IMR-90 (cell line): ENCODE measurements around the gene TSC2. TPM values are rescaled to one million over a fixed set of nuclear protein-coding genes. Genes with fewer than 3 reads are reported as not detected.

Experiments used
- ATAC-seq: fragments of 200-7000 bp; cut with Tn5 transposase; 2 replicates; pipeline ENCODE4 v1.9.1; 2020; ENCODE audit warnings: low read depth, mild to moderate bottlenecking, moderate library complexity
- BruUV-seq: library from RNA; stranded (reverse); fragments of 400-500 nt; replicated peaks from 2 replicates; lab custom pipeline; 2021; lab: Mats Ljungman, UMichigan
- CTCF ChIA-PET: fragments of 300-600 bp; formaldehyde crosslinking; extraction: SDS; loops from one replicate; lab custom pipeline; 2021; ENCODE audit warnings: antibody characterized with exemption; lab: Yijun Ruan, JAX
- POLR2A ChIA-PET: fragments of 300-600 bp; sonication (Branson Sonifier 250); formaldehyde crosslinking; loops from one replicate; lab custom pipeline; 2022; ENCODE audit warnings: antibody characterized with exemption; ENCODE audit not compliant: unreplicated experiment; lab: Charles Lee
- DNase-seq: peaks from one replicate; pipeline ENCODE4 v3.0.0; 2013
- H2AFZ ChIP-seq: replicated peaks from 2 replicates; pipeline ENCODE3; 2013; ENCODE audit warnings: low read length, mild to moderate bottlenecking; ENCODE audit not compliant: poor library complexity
- H2AK5ac ChIP-seq: 2 replicates; pipeline ENCODE4 v1.6.1; 2013; ENCODE audit warnings: low read depth, low read length, inconsistent platforms
- H2AK9ac ChIP-seq: replicated peaks from 2 replicates; pipeline ENCODE3; 2013; ENCODE audit warnings: mild to moderate bottlenecking, low read depth, low read length, moderate library complexity; ENCODE audit not compliant: poor library complexity
- H2BK120ac ChIP-seq: 2 replicates; pipeline ENCODE4 v1.6.1; 2013; ENCODE audit warnings: low read depth, low read length, inconsistent platforms
- H2BK15ac ChIP-seq: 3 replicates; pipeline ENCODE4 v1.6.1; 2013; ENCODE audit warnings: low read depth, low read length, inconsistent platforms
- H2BK20ac ChIP-seq: 2 replicates; pipeline ENCODE4 v1.6.1; 2013; ENCODE audit warnings: low read depth, mild to moderate bottlenecking, inconsistent platforms, low read length, moderate library complexity
- H2BK5ac ChIP-seq: 2 replicates; pipeline ENCODE4 v1.6.1; 2013; ENCODE audit warnings: mild to moderate bottlenecking, low read depth, low read length, inconsistent platforms; ENCODE audit not compliant: poor library complexity, severe bottlenecking
- H3K14ac ChIP-seq: replicated peaks from 2 replicates; pipeline ENCODE4 v1.6.1; 2013; ENCODE audit warnings: low read depth, low read length, inconsistent platforms
- H3K18ac ChIP-seq: 2 replicates; pipeline ENCODE4 v1.6.1; 2013; ENCODE audit warnings: low read depth, low read length, control low read depth
- H3K23ac ChIP-seq: 2 replicates; pipeline ENCODE4 v1.6.1; 2013; ENCODE audit warnings: low read depth, low read length, inconsistent platforms
- H3K27ac ChIP-seq: 2 replicates; pipeline ENCODE4 v1.5.1; 2013; ENCODE audit warnings: mild to moderate bottlenecking, control low read depth, low read length; ENCODE audit not compliant: insufficient read depth
- H3K27me3 ChIP-seq: 2 replicates; pipeline ENCODE4 v1.6.1; 2013; ENCODE audit warnings: low read length; ENCODE audit not compliant: control insufficient read depth, insufficient read depth
- H3K36me3 ChIP-seq: 2 replicates; pipeline ENCODE4 v1.6.1; 2013; ENCODE audit warnings: low read length, mixed read lengths; ENCODE audit not compliant: control insufficient read depth, insufficient read depth
- H3K4ac ChIP-seq: 2 replicates; pipeline ENCODE4 v1.6.1; 2013; ENCODE audit warnings: low read depth, low read length, inconsistent platforms
- H3K4me1 ChIP-seq: 2 replicates; pipeline ENCODE4 v1.6.1; 2013; ENCODE audit warnings: low read length, mixed read lengths; ENCODE audit not compliant: control insufficient read depth, insufficient read depth
- H3K4me2 ChIP-seq: 2 replicates; pipeline ENCODE4 v1.6.1; 2013; ENCODE audit warnings: low read depth, mild to moderate bottlenecking, control low read depth, low read length, moderate library complexity
- H3K4me3 ChIP-seq: 2 replicates; pipeline ENCODE4 v1.5.1; 2013; ENCODE audit warnings: low read depth, mild to moderate bottlenecking, control low read depth, low read length, moderate library complexity; ENCODE audit not compliant: insufficient read depth
- H3K56ac ChIP-seq: 2 replicates; pipeline ENCODE4 v1.6.1; 2013; ENCODE audit warnings: low read length, inconsistent platforms; ENCODE audit not compliant: insufficient read depth; ENCODE audit errors: extremely low read depth
- H3K79me1 ChIP-seq, 2 experiments: 2 replicates each; pipeline ENCODE4 v1.6.1; 2013; ENCODE audit warnings: low read length in 2 of 2, inconsistent platforms in 1 of 2, low read depth in 1 of 2
- H3K9ac ChIP-seq: 2 replicates; pipeline ENCODE4 v1.6.1; 2013; ENCODE audit warnings: low read depth, low read length, control low read depth
- H3K9me1 ChIP-seq: 2 replicates; pipeline ENCODE4 v1.6.1; 2013; ENCODE audit warnings: low read length, inconsistent platforms; ENCODE audit not compliant: insufficient read depth
- H3K9me3 ChIP-seq: 2 replicates; pipeline ENCODE4 v1.6.1; 2013; ENCODE audit warnings: low read length; ENCODE audit not compliant: control insufficient read depth, insufficient read depth
- H4K20me1 ChIP-seq: 2 replicates; pipeline ENCODE4 v1.6.1; 2013; ENCODE audit warnings: low read length, inconsistent platforms; ENCODE audit not compliant: insufficient read depth
- H4K5ac ChIP-seq: 2 replicates; pipeline ENCODE4 v1.6.1; 2013; ENCODE audit warnings: mild to moderate bottlenecking, low read depth, low read length, control low read depth
- H4K8ac ChIP-seq, 2 experiments: 2 replicates each; pipeline ENCODE4 v1.6.1; 2013; ENCODE audit warnings: low read depth in 2 of 2, low read length in 2 of 2, control low read depth in 1 of 2, inconsistent platforms in 1 of 2
- H4K91ac ChIP-seq: 2 replicates; pipeline ENCODE4 v1.6.1; 2013; ENCODE audit warnings: low read depth, low read length, inconsistent platforms; ENCODE audit not compliant: insufficient read depth
- BHLHE40 ChIP-seq: fragments of 150-350 bp; IDR thresholded peaks from 2 replicates; pipeline ENCODE4 v1.6.1; 2016; ENCODE audit warnings: mild to moderate bottlenecking, low read depth, low read length
- CHD1 ChIP-seq: IDR thresholded peaks from 2 replicates; pipeline ENCODE4 v1.6.1; 2012; ENCODE audit warnings: low read depth, low read length, improper control_type of control experiment
- FOS ChIP-seq: fragments of 150-350 bp; IDR thresholded peaks from 2 replicates; pipeline ENCODE4 v1.6.1; 2016; ENCODE audit warnings: low read depth, low read length
- MAFK ChIP-seq: IDR thresholded peaks from 2 replicates; pipeline ENCODE4 v1.6.1; 2012; ENCODE audit warnings: low read depth, low read length, improper control_type of control experiment
- MAZ ChIP-seq: IDR thresholded peaks from 2 replicates; pipeline ENCODE4 v1.6.1; 2012; ENCODE audit warnings: low read depth, mild to moderate bottlenecking, low read length, improper control_type of control experiment, moderate library complexity, borderline replicate concordance
- MXI1 ChIP-seq: IDR thresholded peaks from 2 replicates; pipeline ENCODE4 v1.6.1; 2012; ENCODE audit warnings: low read depth, mild to moderate bottlenecking, low read length, moderate library complexity, borderline replicate concordance
- NFE2L2 ChIP-seq: fragments of 150-350 bp; IDR thresholded peaks from 2 replicates; pipeline ENCODE4 v1.6.1; 2016; ENCODE audit warnings: low read depth, mild to moderate bottlenecking, low read length
- POLR2A ChIP-seq: IDR thresholded peaks from 2 replicates; pipeline ENCODE4 v1.6.1; 2012; ENCODE audit warnings: mild to moderate bottlenecking, low read depth, low read length
- RAD21 ChIP-seq: IDR thresholded peaks from 2 replicates; pipeline ENCODE4 v1.6.1; 2012; ENCODE audit warnings: low read length, improper control_type of control experiment
- RCOR1 ChIP-seq: IDR thresholded peaks from 2 replicates; pipeline ENCODE4 v1.6.1; 2012; ENCODE audit warnings: mild to moderate bottlenecking, low read length, improper control_type of control experiment; ENCODE audit not compliant: insufficient replicate concordance
- RFX5 ChIP-seq: IDR thresholded peaks from 2 replicates; pipeline ENCODE4 v1.8.0; 2012; ENCODE audit warnings: low read depth, mild to moderate bottlenecking, low read length, moderate library complexity
- SMC3 ChIP-seq: fragments of 150-350 bp; IDR thresholded peaks from 2 replicates; pipeline ENCODE4 v1.6.1; 2016; ENCODE audit warnings: low read depth, mild to moderate bottlenecking, antibody characterized with exemption, low read length, moderate library complexity
- WGBS, 2 experiments: methylation state at CpG; one replicate each; pipeline versions ENCODE4 v1.1.5 to v1.1.7; 2013; ENCODE audit warnings: missing lambda C conversion rate in 2 of 2; ENCODE audit not compliant: insufficient read length in 1 of 2; ENCODE audit errors: extremely low coverage in 2 of 2; 5-methylcytosine and 5-hydroxymethylcytosine counted together
- dilution Hi-C: fragments of 300-500 bp; cut with HindIII; formaldehyde crosslinking; loops from one replicate; pipeline ENCODE4 v1.14.3; 2018; ENCODE audit warnings: low sequenced_read_pairs; ENCODE audit not compliant: unreplicated experiment
- in situ Hi-C: fragments of 300-500 bp; cut with MboI; formaldehyde crosslinking; loops from 3 replicates; pipeline ENCODE4 v1.14.3; 2019; ENCODE audit warnings: low sequenced_read_pairs, inconsistent platforms, mixed read lengths
- intact Hi-C: fragments of 100-400 bp; cut with micrococcal nuclease; formaldehyde crosslinking; loops from 2 replicates; pipeline ENCODE4 v1.10.0; 2022
- polyA plus RNA-seq, 3 experiments: library from polyadenylated mRNA; depleted of rRNA; stranded (reverse); fragments of >200 nt; gene quantifications; 2 replicates each; pipeline ENCODE4 v1.2.3, GENCODE V29; 2012; ENCODE audit warnings: low replicate concordance in 1 of 3
- total RNA-seq: library from RNA; depleted of rRNA; stranded (reverse); fragments of >200 nt; gene quantifications from 2 replicates; pipeline ENCODE4 v1.2.3, GENCODE V29; 2012
- TF ChIP-seq, protein P1 (sequence below): conservative IDR thresholded peaks from 2 replicates; pipeline ENCODE4 v1.5.1; 2012; ENCODE audit warnings: mild to moderate bottlenecking, low read depth, low read length, improper control_type of control experiment
- TF ChIP-seq, protein P2 (sequence below): fragments of 150-350 bp; IDR thresholded peaks from 2 replicates; pipeline ENCODE4 v1.6.1; 2017; ENCODE audit warnings: mild to moderate bottlenecking, antibody characterized with exemption, low read length, low read depth
- TF ChIP-seq, protein P3 (sequence below): fragments of 150-350 bp; IDR thresholded peaks from 2 replicates; pipeline ENCODE4 v1.6.1; 2016; ENCODE audit warnings: low read depth, mild to moderate bottlenecking, low read length, moderate library complexity, borderline replicate concordance

The TSC2 gene
- total and polyA plus RNA-seq, 2 of the 4 experiments (the other 2 are of a cell fraction), result 31.4 to 88.6 TPM

DNA sequence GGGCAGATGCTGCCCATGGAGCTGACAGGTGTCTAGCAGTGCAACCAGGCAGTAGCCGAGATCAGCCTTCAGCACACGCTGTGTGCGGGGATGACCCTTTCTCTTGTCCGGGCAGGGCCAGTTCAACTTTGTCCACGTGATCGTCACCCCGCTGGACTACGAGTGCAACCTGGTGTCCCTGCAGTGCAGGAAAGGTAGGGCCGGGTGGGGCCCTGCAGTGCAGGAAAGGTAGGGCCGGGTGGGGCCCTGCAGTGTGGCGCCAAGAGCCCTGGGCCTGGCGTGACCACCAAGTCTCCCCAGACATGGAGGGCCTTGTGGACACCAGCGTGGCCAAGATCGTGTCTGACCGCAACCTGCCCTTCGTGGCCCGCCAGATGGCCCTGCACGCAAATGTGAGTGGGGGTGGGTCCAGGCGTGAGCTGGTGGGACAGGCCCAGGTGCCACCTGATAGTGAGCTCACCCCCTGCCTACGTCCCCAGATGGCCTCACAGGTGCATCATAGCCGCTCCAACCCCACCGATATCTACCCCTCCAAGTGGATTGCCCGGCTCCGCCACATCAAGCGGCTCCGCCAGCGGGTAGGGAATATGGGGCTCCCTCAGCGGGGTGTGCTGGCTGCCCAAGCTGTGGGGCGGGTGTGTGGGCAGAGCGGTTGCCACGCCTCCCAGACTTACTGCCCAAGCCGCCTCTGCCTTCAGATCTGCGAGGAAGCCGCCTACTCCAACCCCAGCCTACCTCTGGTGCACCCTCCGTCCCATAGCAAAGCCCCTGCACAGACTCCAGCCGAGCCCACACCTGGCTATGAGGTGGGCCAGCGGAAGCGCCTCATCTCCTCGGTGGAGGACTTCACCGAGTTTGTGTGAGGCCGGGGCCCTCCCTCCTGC lies 40.2 kb downstream of the TSC2 start:
- Histone ChIP-seq H3K4ac (no peak overlapping the region), H2BK120ac (no peak overlapping the region), H3K4me1 (no peaks in the 10 kb centered on the region), H4K20me1 (peaks cover 21% of the 10 kb centered on the region), H2AK5ac (no peak overlapping the region), H4K5ac (no peak overlapping the region), H3K9ac (no peak overlapping the region), H2BK20ac (no peak overlapping the region), H2AFZ (no peak overlapping the region), H2AK9ac (peak overlapping the region; percentile 28), H3K79me1 (peaks cover 0 to 8% of the 10 kb centered on the region in 2 experiments; a peak in 1 of 4 replicates), H3K36me3 (peaks cover 90% of the 10 kb centered on the region), H3K9me3 (no peaks in the 10 kb centered on the region), H3K4me2 (no peak overlapping the region), H2BK15ac (no peak overlapping the region), H3K23ac (no peak overlapping the region), H3K27me3 (no peaks in the 10 kb centered on the region), H3K18ac (no peak overlapping the region), H3K14ac (no peak overlapping the region), H3K9me1 (no peaks in the 10 kb centered on the region), H3K4me3 (no peak overlapping the region), H4K91ac (no peak overlapping the region), H4K8ac (no peak overlapping the region), H3K56ac (no peak overlapping the region), H2BK5ac (no peak overlapping the region), H3K27ac (no peak overlapping the region)
- CTCF ChIA-PET, result no interaction called here
- TF ChIP-seq NFE2L2 (no peak), RAD21 (no peak), POLR2A (no peak), FOS (no peak), CHD1 (no peak), SMC3 (no peak), MAZ (no peak), RCOR1 (no peak), MAFK (no peak), MXI1 (no peak), BHLHE40 (no peak), RFX5 (no peak)
- TF ChIP-seq, protein P1, sequence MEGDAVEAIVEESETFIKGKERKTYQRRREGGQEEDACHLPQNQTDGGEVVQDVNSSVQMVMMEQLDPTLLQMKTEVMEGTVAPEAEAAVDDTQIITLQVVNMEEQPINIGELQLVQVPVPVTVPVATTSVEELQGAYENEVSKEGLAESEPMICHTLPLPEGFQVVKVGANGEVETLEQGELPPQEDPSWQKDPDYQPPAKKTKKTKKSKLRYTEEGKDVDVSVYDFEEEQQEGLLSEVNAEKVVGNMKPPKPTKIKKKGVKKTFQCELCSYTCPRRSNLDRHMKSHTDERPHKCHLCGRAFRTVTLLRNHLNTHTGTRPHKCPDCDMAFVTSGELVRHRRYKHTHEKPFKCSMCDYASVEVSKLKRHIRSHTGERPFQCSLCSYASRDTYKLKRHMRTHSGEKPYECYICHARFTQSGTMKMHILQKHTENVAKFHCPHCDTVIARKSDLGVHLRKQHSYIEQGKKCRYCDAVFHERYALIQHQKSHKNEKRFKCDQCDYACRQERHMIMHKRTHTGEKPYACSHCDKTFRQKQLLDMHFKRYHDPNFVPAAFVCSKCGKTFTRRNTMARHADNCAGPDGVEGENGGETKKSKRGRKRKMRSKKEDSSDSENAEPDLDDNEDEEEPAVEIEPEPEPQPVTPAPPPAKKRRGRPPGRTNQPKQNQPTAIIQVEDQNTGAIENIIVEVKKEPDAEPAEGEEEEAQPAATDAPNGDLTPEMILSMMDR, result no peak
- TF ChIP-seq, protein P2, sequence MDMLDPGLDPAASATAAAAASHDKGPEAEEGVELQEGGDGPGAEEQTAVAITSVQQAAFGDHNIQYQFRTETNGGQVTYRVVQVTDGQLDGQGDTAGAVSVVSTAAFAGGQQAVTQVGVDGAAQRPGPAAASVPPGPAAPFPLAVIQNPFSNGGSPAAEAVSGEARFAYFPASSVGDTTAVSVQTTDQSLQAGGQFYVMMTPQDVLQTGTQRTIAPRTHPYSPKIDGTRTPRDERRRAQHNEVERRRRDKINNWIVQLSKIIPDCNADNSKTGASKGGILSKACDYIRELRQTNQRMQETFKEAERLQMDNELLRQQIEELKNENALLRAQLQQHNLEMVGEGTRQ, result no peak
- TF ChIP-seq, protein P3, sequence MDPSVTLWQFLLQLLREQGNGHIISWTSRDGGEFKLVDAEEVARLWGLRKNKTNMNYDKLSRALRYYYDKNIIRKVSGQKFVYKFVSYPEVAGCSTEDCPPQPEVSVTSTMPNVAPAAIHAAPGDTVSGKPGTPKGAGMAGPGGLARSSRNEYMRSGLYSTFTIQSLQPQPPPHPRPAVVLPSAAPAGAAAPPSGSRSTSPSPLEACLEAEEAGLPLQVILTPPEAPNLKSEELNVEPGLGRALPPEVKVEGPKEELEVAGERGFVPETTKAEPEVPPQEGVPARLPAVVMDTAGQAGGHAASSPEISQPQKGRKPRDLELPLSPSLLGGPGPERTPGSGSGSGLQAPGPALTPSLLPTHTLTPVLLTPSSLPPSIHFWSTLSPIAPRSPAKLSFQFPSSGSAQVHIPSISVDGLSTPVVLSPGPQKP, result no peak
- TSS peak; percentile 55 for BruUV-seq
- POLR2A ChIA-PET, result no interaction called here
- intact Hi-C loops, result no loop called here
- in situ Hi-C loops, result no loop called here
- dilution Hi-C loops, result no loop called here
- ATAC-seq (no peak), DNase-seq (no peak)
- WGBS, 2 experiments, result 90% methylated on average over 21 of the region's 41 CpGs; no CpG with 5 or more reads in 1 of the 2 experiments
